MM.1S (cell line): ENCODE data around the gene DBNDD1.

Experiments used
- EZH2 ChIP-seq: fragments of 300-600 bp; sonication (generic); optimal IDR thresholded peaks from 2 replicates; pipeline ENCODE3; 2017; ENCODE audit warnings: low read depth, mild to moderate bottlenecking, antibody characterized with exemption, low read length, mixed read lengths
- EZH2phosphoT487 ChIP-seq: fragments of 300-600 bp; sonication (generic); IDR thresholded peaks from 2 replicates; pipeline ENCODE4 v1.6.1; 2018; ENCODE audit warnings: antibody characterized with exemption, low read length
- TF ChIP-seq, protein P1 (sequence below): fragments of 300-600 bp; sonication (generic); IDR thresholded peaks from 2 replicates; pipeline ENCODE4 v1.5.1; 2016; ENCODE audit warnings: antibody characterized with exemption, low read length, mixed read lengths

DNA sequence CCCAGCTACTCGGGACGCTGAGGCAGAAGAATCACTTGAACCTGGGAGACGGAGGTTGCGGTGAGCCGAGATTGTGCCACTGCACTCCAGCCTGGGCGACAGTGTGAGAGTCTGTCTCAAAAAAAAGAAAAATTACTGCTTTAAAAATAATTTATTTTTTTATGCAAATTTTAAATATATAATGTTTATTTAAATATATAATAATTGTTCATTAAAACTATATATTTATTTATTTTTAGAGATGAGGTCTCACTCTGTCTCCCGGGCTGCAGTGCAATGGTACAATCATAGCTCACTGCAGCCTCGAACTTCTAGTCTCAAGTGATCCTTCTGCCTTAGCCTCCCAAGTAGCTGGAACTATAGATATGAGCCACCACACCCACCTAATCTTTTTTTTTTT, 15.2 kb upstream of the DBNDD1 start:
- TF ChIP-seq EZH2 (no peak), EZH2phosphoT487 (no peak)
- TF ChIP-seq, protein P1, sequence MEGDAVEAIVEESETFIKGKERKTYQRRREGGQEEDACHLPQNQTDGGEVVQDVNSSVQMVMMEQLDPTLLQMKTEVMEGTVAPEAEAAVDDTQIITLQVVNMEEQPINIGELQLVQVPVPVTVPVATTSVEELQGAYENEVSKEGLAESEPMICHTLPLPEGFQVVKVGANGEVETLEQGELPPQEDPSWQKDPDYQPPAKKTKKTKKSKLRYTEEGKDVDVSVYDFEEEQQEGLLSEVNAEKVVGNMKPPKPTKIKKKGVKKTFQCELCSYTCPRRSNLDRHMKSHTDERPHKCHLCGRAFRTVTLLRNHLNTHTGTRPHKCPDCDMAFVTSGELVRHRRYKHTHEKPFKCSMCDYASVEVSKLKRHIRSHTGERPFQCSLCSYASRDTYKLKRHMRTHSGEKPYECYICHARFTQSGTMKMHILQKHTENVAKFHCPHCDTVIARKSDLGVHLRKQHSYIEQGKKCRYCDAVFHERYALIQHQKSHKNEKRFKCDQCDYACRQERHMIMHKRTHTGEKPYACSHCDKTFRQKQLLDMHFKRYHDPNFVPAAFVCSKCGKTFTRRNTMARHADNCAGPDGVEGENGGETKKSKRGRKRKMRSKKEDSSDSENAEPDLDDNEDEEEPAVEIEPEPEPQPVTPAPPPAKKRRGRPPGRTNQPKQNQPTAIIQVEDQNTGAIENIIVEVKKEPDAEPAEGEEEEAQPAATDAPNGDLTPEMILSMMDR, result no peak
